Suprapubic skin (tissue), 4 donors: Measurements from ENCODE around the gene CST11. TPM values are rescaled to one million over a fixed set of nuclear protein-coding genes. Genes with fewer than 3 reads are reported as not detected.

Experiments used
- DNase-seq, 2 donors: peaks; one replicate each; pipeline ENCODE4 v3.0.0-alpha.2; 2019; ENCODE audit warnings: low spot score in 2 of 2
- H3K27ac ChIP-seq: fragments of 200-600 bp; sonication (generic); one replicate; pipeline ENCODE4 v1.5.1; 2019
- H3K27me3 ChIP-seq: fragments of 200-600 bp; sonication (generic); one replicate; pipeline ENCODE4 v1.5.1; 2019
- H3K36me3 ChIP-seq: fragments of 200-600 bp; sonication (generic); one replicate; pipeline ENCODE4 v1.5.1; 2019
- H3K4me1 ChIP-seq: fragments of 200-600 bp; sonication (generic); one replicate; pipeline ENCODE4 v1.5.1; 2019
- H3K4me3 ChIP-seq: fragments of 200-600 bp; sonication (generic); one replicate; pipeline ENCODE4 v1.5.1; 2019; ENCODE audit warnings: mild to moderate bottlenecking
- H3K9me3 ChIP-seq: fragments of 200-600 bp; sonication (generic); one replicate; pipeline ENCODE4 v1.5.1; 2019
- EP300 ChIP-seq: sonication (generic); formaldehyde crosslinking; IDR thresholded peaks from one replicate; pipeline ENCODE4 v1.6.1; 2017; ENCODE audit warnings: antibody characterized with exemption
- POLR2A ChIP-seq, 2 donors: fragments of 450-650 bp; IDR thresholded peaks; one replicate each; pipeline ENCODE4 v1.6.1; 2017; ENCODE audit warnings: antibody characterized with exemption in 2 of 2, mild to moderate bottlenecking in 2 of 2, moderate library complexity in 2 of 2
- POLR2AphosphoS5 ChIP-seq, 3 donors: sonication (generic); formaldehyde crosslinking; IDR thresholded peaks; one replicate each; pipeline ENCODE4 v1.6.1; 2017; ENCODE audit warnings: antibody characterized with exemption in 3 of 3
- WGBS: methylation state at CpG from one replicate; pipeline ENCODE4 v1.1.5; 2018; 5-methylcytosine and 5-hydroxymethylcytosine counted together
- total RNA-seq, 4 donors: library from RNA; depleted of rRNA; stranded (reverse); fragments of >200 nt; gene quantifications; one replicate each; pipeline ENCODE4 v1.1.0, GENCODE V29; 2016
- TF ChIP-seq, protein P1 (sequence below), 2 donors: fragments of 200-600 bp in 1 of 2; fragments of 450-650 bp in 1 of 2; sonication (generic) in 1 of 2; IDR thresholded peaks; one replicate each; pipeline ENCODE4 v1.5.1; 2016 to 2019; ENCODE audit warnings: antibody characterized with exemption in 2 of 2, mild to moderate bottlenecking in 1 of 2, moderate library complexity in 1 of 2

CST11 gene
- total RNA-seq, 4 donors from 2014 or later = not detected

DNA sequence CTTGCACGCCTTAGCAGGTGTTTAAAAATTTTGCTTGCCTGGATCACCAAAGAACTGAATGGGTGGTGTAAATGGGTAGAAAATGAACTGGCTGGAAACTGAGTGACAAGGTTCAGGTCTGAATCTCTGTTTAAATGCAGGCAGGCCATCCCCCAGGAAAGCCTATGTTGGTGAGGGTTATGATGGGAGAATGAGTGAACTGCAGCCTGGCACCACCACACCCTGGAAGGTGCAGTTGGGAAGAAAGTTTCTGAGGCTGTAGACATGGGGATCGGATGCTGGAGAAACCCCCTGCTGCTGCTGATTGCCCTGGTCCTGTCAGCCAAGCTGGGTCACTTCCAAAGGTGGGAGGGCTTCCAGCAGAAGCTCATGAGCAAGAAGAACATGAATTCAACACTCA is 12.7 kb downstream of the CST11 start:
- Histone ChIP-seq H3K9me3 (no peaks in the 10 kb centered on the region), H3K27ac (no peak overlapping the region), H3K4me1 (peaks cover 3% of the 10 kb centered on the region), H3K27me3 (no peaks in the 10 kb centered on the region), H3K4me3 (no peak overlapping the region), H3K36me3 (no peaks in the 10 kb centered on the region)
- TF ChIP-seq EP300 = no peak
- TF ChIP-seq POLR2AphosphoS5 (IDR thresholded peaks at IDR 0.05) = no peak
- TF ChIP-seq POLR2A (IDR thresholded peaks at IDR 0.05) = no peak
- TF ChIP-seq, protein P1, sequence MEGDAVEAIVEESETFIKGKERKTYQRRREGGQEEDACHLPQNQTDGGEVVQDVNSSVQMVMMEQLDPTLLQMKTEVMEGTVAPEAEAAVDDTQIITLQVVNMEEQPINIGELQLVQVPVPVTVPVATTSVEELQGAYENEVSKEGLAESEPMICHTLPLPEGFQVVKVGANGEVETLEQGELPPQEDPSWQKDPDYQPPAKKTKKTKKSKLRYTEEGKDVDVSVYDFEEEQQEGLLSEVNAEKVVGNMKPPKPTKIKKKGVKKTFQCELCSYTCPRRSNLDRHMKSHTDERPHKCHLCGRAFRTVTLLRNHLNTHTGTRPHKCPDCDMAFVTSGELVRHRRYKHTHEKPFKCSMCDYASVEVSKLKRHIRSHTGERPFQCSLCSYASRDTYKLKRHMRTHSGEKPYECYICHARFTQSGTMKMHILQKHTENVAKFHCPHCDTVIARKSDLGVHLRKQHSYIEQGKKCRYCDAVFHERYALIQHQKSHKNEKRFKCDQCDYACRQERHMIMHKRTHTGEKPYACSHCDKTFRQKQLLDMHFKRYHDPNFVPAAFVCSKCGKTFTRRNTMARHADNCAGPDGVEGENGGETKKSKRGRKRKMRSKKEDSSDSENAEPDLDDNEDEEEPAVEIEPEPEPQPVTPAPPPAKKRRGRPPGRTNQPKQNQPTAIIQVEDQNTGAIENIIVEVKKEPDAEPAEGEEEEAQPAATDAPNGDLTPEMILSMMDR (IDR thresholded peaks at IDR 0.05) = no peak
- WGBS = 91% methylated on average over 2 of the region's 2 CpGs
- no peak for DNase-seq

GRCh38 chr20:23438661-23439060 is 14.0 kb downstream of the CST11 start:
- Histone ChIP-seq H3K9me3 (no peaks in the 10 kb centered on the region), H3K27me3 (no peaks in the 10 kb centered on the region), H3K36me3 (no peaks in the 10 kb centered on the region), H3K27ac (no peak overlapping the region), H3K4me3 (no peak overlapping the region), H3K4me1 (peaks cover 3% of the 10 kb centered on the region)
- WGBS = 82% methylated on average over 4 of the region's 5 CpGs
- no peak for TF ChIP-seq EP300
- TF ChIP-seq POLR2AphosphoS5 (IDR thresholded peaks at IDR 0.05) = no peak
- no peak for TF ChIP-seq POLR2A (IDR thresholded peaks at IDR 0.05)
- TF ChIP-seq, protein P1 (IDR thresholded peaks at IDR 0.05) = no peak
- DNase-seq = no peak

- no peak for TF ChIP-seq POLR2A (IDR thresholded peaks at IDR 0.05)
- TF ChIP-seq, protein P1 (IDR thresholded peaks at IDR 0.05) = no peak
- TF ChIP-seq POLR2AphosphoS5 (IDR thresholded peaks at IDR 0.05) = no peak
- TF ChIP-seq EP300 = no peak
- H3K36me3 ChIP-seq = no peaks in the 10 kb centered on the region
- 89% methylated on average over 9 of the region's 9 CpGs for WGBS
- no peaks in the 10 kb centered on the region for H3K27me3 ChIP-seq
- H3K4me1 ChIP-seq = peaks cover 3% of the 10 kb centered on the region
- H3K27ac ChIP-seq = no peak overlapping the region
- peak in 1 of 2 donors; percentile 44 for DNase-seq
- no peak overlapping the region for H3K4me3 ChIP-seq
- H3K9me3 ChIP-seq = no peaks in the 10 kb centered on the region
Observed at GRCh38 chr20:23437126-23437899, 15.4 kb downstream of the CST11 start.

DNA sequence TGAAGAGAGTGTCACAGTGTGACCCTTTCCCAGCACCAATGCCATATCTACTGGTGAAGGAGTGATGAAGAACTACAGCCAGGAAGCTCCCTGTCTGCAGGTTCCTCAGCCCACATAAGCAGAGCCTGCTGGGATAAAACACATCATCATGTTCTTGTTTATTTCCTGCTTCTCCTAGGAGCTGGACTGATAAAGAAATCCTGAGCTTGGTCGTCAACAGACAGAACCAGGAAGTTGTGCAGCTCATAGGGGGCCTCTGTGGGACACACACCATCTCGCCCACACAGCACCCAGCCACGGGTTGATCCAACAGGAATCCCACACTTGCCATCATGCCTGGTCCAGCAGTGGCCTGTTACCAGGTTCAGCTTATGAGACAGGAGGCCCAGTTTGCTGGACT is 16.0 kb downstream of the CST11 start:
- H3K27ac ChIP-seq = no peak overlapping the region
- 63% methylated on average over 3 of the region's 3 CpGs for WGBS
- no peaks in the 10 kb centered on the region for H3K9me3 ChIP-seq
- no peak overlapping the region for H3K4me3 ChIP-seq
- H3K36me3 ChIP-seq = no peaks in the 10 kb centered on the region
- H3K4me1 ChIP-seq = peaks cover 3% of the 10 kb centered on the region
- DNase-seq = peak in 1 of 2 donors; percentile 11
- TF ChIP-seq POLR2A (IDR thresholded peaks at IDR 0.05) (no peak), EP300 (no peak), POLR2AphosphoS5 (IDR thresholded peaks at IDR 0.05) (no peak)
- TF ChIP-seq, protein P1 (IDR thresholded peaks at IDR 0.05) = no peak
- no peaks in the 10 kb centered on the region for H3K27me3 ChIP-seq

GRCh38 chr20:23435626-23436539 is 16.8 kb downstream of the CST11 start:
- Histone ChIP-seq H3K27me3 (no peaks in the 10 kb centered on the region), H3K4me1 (peaks cover 3% of the 10 kb centered on the region), H3K36me3 (no peaks in the 10 kb centered on the region), H3K27ac (no peak overlapping the region), H3K9me3 (no peaks in the 10 kb centered on the region), H3K4me3 (no peak overlapping the region)
- DNase-seq = peak in 1 of 2 donors; percentile 60
- TF ChIP-seq EP300 = no peak
- no peak for TF ChIP-seq POLR2AphosphoS5 (IDR thresholded peaks at IDR 0.05)
- TF ChIP-seq, protein P1 (IDR thresholded peaks at IDR 0.05) = no peak
- TF ChIP-seq POLR2A (IDR thresholded peaks at IDR 0.05) = no peak
- WGBS = 68% methylated on average over 10 of the region's 11 CpGs
